Skeletal muscle tissue (tissue), 4 donors: ENCODE data around the gene METRNL. TPM values are rescaled to one million over a fixed set of nuclear protein-coding genes. Genes with fewer than 3 reads are reported as not detected.

Source experiments
- H3K27ac ChIP-seq: one replicate; pipeline ENCODE4 v1.7.0; 2013; ENCODE audit warnings: mild to moderate bottlenecking, low read depth, low read length, inconsistent platforms
- H3K27me3 ChIP-seq, 3 donors: one replicate each; pipeline ENCODE4 v1.7.0; 2013; ENCODE audit warnings: low read length in 3 of 3; ENCODE audit not compliant: control insufficient read depth in 3 of 3, insufficient read depth in 3 of 3
- H3K36me3 ChIP-seq, 3 donors: one replicate each; pipeline ENCODE4 v1.7.0; 2013; ENCODE audit warnings: low read length in 3 of 3; ENCODE audit not compliant: control insufficient read depth in 3 of 3, insufficient read depth in 3 of 3
- H3K4me1 ChIP-seq, 3 donors: one replicate each; pipeline ENCODE4 v1.7.0; 2013; ENCODE audit warnings: low read length in 3 of 3, mild to moderate bottlenecking in 3 of 3; ENCODE audit not compliant: control insufficient read depth in 3 of 3, insufficient read depth in 3 of 3
- H3K4me3 ChIP-seq, 3 donors: one replicate each; pipeline ENCODE4 v1.7.0; 2013; ENCODE audit warnings: low read length in 3 of 3
- H3K9ac ChIP-seq, 3 donors: one replicate each; pipeline ENCODE4 v1.7.0; 2013; ENCODE audit warnings: low read length in 3 of 3, mild to moderate bottlenecking in 3 of 3, moderate library complexity in 2 of 3, low read depth in 1 of 3
- H3K9me3 ChIP-seq, 3 donors: one replicate each; pipeline ENCODE4 v1.7.0; 2013; ENCODE audit warnings: low read length in 3 of 3; ENCODE audit not compliant: control insufficient read depth in 3 of 3
- total RNA-seq: library from RNA; depleted of rRNA; stranded (reverse); fragments of >200 nt; gene quantifications from one replicate; pipeline ENCODE4 v1.2.3, GENCODE V29; 2014
- donor health status: Osteomylitis.

Gene METRNL
- total RNA-seq, 1 donor from 2014 or later = 31.3 TPM

DNA sequence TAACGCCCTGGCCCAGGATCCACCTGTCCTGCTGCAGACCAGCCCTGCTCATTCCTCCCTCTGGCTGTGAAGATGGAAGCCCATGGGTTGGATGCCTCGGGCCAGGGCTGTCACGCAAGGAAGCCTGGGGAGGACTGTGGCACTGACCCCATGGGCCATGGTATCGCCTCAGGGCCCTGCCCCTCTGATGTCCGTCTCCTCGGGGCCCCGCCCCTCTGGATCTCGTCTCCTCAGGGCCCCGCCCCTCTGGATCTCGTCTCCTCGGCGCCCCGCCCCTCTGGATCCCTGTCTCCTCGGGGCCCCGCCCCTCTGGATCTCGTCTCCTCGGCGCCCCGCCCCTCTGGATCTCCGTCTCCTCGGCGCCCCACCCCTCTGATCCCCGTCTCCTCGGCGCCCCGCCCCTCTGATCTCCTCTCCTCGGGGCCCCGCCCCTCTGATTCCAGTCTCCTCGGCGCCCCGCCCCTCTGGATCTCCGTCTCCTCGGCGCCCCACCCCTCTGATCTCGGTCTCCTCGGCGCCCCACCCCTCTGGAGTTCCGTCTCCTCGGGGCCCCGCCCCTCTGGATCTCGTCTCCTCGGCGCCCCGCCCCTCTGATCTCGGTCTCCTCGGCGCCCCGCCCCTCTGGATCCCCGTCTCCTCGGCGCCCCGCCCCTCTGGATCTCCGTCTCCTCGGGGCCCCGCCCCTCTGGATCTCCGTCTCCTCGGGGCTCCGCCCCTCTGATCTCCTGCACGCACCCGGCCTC is 24.0 kb downstream of the METRNL start:
- Histone ChIP-seq H3K9ac (no peak overlapping the region), H3K9me3 (no peaks in the 10 kb centered on the region), H3K4me1 (peaks cover 12 to 29% (median 19%) of the 10 kb centered on the region in 3 donors), H3K4me3 (peak overlapping the region in 1 of 3 donors; percentile 49), H3K27ac (no peak overlapping the region), H3K36me3 (no peaks in the 10 kb centered on the region), H3K27me3 (peaks cover 36 to 73% (median 63%) of the 10 kb centered on the region in 3 donors)

DNA sequence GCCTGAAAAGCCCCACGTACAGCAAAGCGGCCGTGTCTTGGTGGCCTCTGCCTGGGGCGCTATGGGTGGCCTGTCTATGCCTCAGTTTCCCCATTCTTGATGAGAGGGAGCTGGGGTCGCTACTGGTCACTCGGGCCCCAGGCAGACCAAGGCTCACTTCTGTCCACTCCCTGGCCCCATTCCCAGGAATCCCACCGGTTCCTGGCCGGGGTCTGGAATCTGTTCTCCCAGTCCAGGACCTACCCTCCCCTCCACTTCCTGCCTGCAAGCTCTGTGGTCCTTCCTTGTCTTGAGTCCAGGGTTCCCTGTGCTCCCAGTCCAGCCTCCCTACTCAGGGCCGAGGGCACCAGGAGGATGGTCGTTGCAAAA is 24.5 kb downstream of the METRNL start:
- Histone ChIP-seq H3K27ac (no peak overlapping the region), H3K4me3 (no peak overlapping the region), H3K9ac (no peak overlapping the region), H3K4me1 (peaks cover 8 to 24% (median 14%) of the 10 kb centered on the region in 3 donors), H3K36me3 (no peaks in the 10 kb centered on the region), H3K9me3 (peaks cover 0 to 4% (median 0%) of the 10 kb centered on the region in 3 donors), H3K27me3 (peaks cover 37 to 73% (median 64%) of the 10 kb centered on the region in 3 donors)

DNA sequence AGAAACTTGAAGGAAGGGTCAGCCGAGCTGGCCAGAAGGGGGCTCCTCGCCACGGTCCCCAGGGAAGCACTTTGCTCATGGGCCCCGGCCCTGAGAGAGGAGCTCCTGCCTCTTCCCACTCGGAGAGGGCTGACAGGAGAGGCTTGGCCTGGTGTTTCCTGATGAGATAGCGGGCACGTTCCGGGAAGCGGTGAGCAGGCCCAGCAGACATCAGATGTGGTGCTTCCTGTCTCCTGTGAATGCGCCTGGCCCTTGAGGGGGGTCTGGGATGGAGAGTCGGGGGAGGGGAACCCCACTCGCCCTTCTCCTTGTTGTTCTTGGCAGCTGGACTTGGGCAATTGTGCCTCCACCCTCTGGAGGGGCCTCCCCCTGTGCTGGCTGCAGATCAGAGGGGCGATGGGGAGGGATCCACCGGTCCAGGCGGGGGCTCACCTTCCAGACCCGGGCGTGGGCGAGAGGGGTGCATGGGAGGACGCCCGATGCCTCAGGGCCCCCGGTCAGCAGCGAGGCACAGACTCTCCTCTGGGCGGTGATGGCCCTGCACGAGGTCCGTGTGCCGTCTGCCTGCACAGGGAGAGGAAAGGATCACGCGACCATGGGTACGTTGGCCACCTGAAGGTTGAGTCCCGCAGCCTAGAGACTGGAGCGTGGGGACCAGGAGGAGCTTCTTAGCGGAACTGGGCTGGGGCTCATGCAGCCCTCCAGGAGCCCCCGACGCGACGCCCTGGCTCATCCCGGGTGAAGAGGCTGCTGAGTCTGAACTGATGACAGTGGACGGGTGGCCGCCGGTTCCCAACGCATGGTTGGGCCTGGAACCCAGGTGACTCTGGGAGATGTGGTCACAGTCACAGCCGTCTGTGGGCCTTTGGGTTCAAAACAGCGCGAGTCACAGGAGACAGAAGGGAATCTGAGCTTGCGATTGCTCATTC is 25.4 kb downstream of the METRNL start:
- peaks cover 43 to 73% (median 65%) of the 10 kb centered on the region in 3 donors for H3K27me3 ChIP-seq
- peaks cover 0 to 5% (median 0%) of the 10 kb centered on the region in 3 donors for H3K9me3 ChIP-seq
- H3K4me3 ChIP-seq = no peak overlapping the region
- no peak overlapping the region for H3K9ac ChIP-seq
- no peak overlapping the region for H3K27ac ChIP-seq
- peaks cover 10 to 21% (median 11%) of the 10 kb centered on the region in 3 donors for H3K4me1 ChIP-seq
- no peaks in the 10 kb centered on the region for H3K36me3 ChIP-seq

DNA sequence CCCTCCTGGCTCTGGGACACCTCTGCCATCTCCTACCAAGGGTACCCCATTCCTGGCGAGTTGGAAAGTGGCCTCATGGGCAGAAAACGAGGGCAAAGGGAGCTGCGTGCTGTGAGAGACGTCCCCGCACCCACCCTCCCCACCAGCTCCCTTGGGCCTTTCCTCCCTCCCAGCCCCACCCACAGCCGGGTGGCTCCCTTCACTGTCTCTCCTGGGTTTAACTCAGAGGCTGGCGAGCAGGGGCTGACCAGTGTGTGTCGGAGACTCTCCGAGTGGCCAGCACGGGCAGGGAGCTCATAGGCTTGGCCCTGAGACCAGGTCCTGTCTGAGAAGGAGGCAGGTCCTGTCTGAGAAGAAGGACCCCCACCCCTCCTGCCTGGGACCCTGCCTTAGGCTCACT is 26.1 kb downstream of the METRNL start:
- Histone ChIP-seq H3K4me1 (peaks cover 17 to 27% (median 17%) of the 10 kb centered on the region in 3 donors), H3K36me3 (no peaks in the 10 kb centered on the region), H3K9ac (no peak overlapping the region), H3K27me3 (peaks cover 50 to 74% (median 65%) of the 10 kb centered on the region in 3 donors), H3K27ac (no peak overlapping the region), H3K4me3 (no peak overlapping the region), H3K9me3 (peaks cover 0 to 5% (median 0%) of the 10 kb centered on the region in 3 donors)

DNA sequence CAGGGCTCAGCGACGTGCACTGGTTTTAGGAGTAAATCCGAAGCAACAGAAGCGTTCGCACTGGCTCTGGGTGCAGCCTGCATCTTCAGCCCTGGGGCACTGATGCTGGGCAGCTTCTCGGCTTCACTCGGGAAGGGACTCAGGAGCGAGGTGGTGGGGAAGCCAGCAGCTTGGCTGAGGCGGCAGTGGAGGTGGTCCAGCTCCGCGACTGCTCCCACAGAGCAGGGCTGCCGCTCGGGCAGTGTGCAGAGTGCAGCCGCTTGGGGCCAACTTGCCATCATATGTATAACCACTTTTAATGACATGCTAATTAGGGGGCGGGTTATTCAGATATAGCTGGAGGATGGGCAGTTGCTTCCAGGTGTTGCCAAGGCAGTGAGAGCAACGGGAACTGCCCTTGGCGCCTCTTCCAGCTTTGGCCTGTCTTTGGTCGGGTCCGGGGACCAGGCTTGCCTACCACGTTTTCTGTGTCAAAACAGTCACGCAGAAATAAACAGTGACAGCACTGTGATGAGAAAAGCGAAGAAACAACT is 26.7 kb downstream of the METRNL start:
- Histone ChIP-seq H3K27ac (no peak overlapping the region), H3K4me1 (peaks cover 18 to 29% (median 18%) of the 10 kb centered on the region in 3 donors), H3K9ac (no peak overlapping the region)

DNA sequence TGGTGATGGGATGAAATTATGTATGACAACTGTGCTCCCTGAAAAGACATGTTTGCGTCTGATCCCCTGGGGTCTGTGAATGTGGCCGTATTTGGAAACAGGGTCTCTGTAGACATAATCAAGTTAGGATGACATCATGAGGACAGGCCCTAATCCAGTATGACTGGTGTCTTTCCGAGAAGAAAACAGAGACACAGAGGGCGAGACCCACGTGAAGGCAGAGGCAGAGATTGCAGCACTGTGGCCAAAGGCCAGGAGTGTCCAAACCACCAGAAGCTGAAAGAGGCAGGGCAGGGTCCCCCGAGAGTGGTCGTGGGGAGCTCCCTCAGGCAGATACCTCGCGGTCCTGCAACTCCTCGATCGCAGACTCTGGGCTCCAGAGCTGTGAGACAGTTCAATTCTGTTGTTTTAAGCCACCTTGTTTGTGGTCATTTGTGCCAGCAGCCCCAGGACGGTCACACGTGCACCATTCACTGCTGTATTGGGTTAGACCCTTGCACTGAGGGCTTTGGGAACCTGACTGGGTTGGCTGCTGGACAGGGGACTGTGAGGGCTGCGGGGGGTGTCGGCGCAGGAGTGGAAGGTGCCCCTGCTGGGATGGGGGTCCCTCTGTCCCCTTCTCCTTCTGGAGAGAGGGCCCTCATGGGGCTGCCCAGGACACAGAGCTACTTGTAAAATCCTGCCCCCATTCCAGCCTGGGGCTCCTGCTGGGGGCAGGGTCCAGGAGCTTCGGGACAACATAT is 27.7 kb downstream of the METRNL start:
- Histone ChIP-seq H3K9me3 (peaks cover 0 to 5% (median 0%) of the 10 kb centered on the region in 3 donors), H3K27ac (no peak overlapping the region), H3K36me3 (no peaks in the 10 kb centered on the region), H3K9ac (no peak overlapping the region), H3K27me3 (peaks cover 49 to 76% (median 62%) of the 10 kb centered on the region in 3 donors), H3K4me3 (no peak overlapping the region), H3K4me1 (peaks cover 15 to 21% (median 16%) of the 10 kb centered on the region in 3 donors)

More for the DNA sequence above, 26.7 kb downstream of the METRNL start:
- no peaks in the 10 kb centered on the region for H3K36me3 ChIP-seq
- H3K27me3 ChIP-seq = peaks cover 52 to 76% (median 64%) of the 10 kb centered on the region in 3 donors
- H3K4me3 ChIP-seq = no peak overlapping the region
- peaks cover 0 to 5% (median 0%) of the 10 kb centered on the region in 3 donors for H3K9me3 ChIP-seq

DNA sequence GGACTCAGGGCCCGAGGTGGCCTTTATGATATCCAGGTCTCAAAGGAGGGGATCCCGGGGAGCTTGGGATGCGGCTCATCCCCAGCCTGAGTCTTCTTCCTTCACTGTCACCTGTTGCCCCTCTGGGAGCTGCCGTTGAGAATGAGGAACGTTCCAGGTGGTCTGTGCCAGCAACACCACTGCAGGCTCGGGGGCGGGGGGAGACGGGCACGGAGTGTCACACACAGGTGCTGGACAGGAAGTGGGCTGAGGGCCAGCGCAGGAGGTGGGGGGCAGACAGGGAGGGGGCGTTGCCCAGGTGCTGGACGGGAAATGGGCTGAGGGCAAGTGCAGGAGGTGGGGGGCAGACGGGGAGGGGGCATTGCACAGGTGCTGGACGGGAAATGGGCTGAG is 28.2 kb downstream of the METRNL start:
- no peak overlapping the region for H3K27ac ChIP-seq
- peaks cover 49 to 75% (median 64%) of the 10 kb centered on the region in 3 donors for H3K27me3 ChIP-seq
- no peaks in the 10 kb centered on the region for H3K36me3 ChIP-seq
- peaks cover 0 to 5% (median 0%) of the 10 kb centered on the region in 3 donors for H3K9me3 ChIP-seq
- peaks cover 15 to 21% (median 16%) of the 10 kb centered on the region in 3 donors for H3K4me1 ChIP-seq
- H3K9ac ChIP-seq = no peak overlapping the region
- no peak overlapping the region for H3K4me3 ChIP-seq

DNA sequence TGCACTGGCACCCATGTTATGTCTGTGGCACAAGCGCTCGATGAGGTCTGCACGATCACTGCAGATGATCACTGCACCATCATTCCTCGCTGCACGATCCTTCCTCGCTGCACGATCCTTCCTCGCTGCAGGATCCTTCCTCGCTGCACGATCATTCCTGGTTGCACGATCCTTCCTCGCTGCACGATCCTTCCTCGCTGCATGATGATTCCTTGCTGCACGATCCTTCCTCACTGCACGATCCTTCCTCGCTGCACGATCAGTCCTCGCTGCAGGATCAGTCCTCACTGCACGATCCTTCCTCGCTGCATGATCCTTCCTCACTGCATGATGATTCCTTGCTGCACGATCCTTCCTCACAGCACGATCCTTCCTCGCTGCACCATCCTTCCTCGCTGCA is 29.3 kb downstream of the METRNL start:
- Histone ChIP-seq H3K9me3 (peaks cover 0 to 5% (median 0%) of the 10 kb centered on the region in 3 donors), H3K27me3 (peaks cover 49 to 82% (median 64%) of the 10 kb centered on the region in 3 donors), H3K9ac (no peak overlapping the region), H3K36me3 (no peaks in the 10 kb centered on the region), H3K27ac (no peak overlapping the region), H3K4me1 (peaks cover 15 to 18% (median 16%) of the 10 kb centered on the region in 3 donors), H3K4me3 (no peak overlapping the region)

DNA sequence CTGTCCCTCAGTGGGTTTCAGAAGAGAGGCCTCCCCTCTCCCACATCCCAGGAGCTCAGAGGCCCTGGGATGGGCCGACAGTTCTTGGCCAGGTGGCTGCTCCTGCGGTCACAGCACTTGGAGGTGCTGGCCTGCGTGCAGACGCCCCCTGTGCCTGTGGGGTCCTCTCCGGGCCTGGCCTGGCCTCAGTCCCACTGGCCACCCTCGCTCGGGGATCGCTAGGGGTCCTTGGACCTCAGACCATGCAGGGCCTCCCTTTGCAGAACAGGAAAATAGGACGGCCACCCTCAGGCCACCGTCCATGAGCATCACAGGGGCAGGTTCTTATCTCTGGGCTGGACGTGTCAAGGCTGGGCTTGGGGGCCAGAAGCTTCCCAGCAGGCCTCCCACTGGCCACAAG is 30.0 kb downstream of the METRNL start:
- Histone ChIP-seq H3K9ac (no peak overlapping the region), H3K36me3 (no peaks in the 10 kb centered on the region), H3K4me1 (peaks cover 15 to 18% (median 16%) of the 10 kb centered on the region in 3 donors), H3K9me3 (peaks cover 0 to 5% (median 0%) of the 10 kb centered on the region in 3 donors), H3K4me3 (no peak overlapping the region), H3K27ac (no peak overlapping the region), H3K27me3 (peaks cover 44 to 76% (median 57%) of the 10 kb centered on the region in 3 donors)
